PC-3 (cell line): ENCODE data around the gene LYRM4. TPM values are rescaled to one million over a fixed set of nuclear protein-coding genes. Genes with fewer than 3 reads are reported as not detected.

Experiments used
- ATAC-seq: fragments of 200-7000 bp; cut with Tn5 transposase; 2 replicates; pipeline ENCODE4 v1.9.1; 2020; ENCODE audit warnings: mild to moderate bottlenecking, moderate library complexity
- BruUV-seq: library from RNA; stranded (reverse); fragments of 400-500 nt; replicated peaks from 2 replicates; lab custom pipeline; 2021; lab: Mats Ljungman, UMichigan
- CTCF ChIA-PET: fragments of 300-600 bp; sonication (Branson Sonifier 250); formaldehyde crosslinking; loops from one replicate; lab custom pipeline; 2022; ENCODE audit warnings: antibody characterized with exemption; lab: Charles Lee
- POLR2A ChIA-PET: fragments of 300-600 bp; sonication (Branson Sonifier 250); formaldehyde crosslinking; loops from one replicate; lab custom pipeline; 2022; ENCODE audit warnings: antibody characterized with exemption; ENCODE audit not compliant: unreplicated experiment; lab: Charles Lee
- DNase-seq: peaks from one replicate; pipeline ENCODE4 v3.0.0-alpha.2; 2015
- H2AFZ ChIP-seq: fragments of 300-600 bp; sonication (generic); 2 replicates; pipeline ENCODE4 v1.6.0; 2016; ENCODE audit warnings: antibody characterized with exemption, low read length
- H3F3A ChIP-seq: fragments of 300-600 bp; sonication (generic); one replicate; pipeline ENCODE4 v1.6.0; 2017; ENCODE audit warnings: antibody characterized with exemption, low read length, control low read depth, mild to moderate bottlenecking; ENCODE audit not compliant: unreplicated experiment
- H3K27ac ChIP-seq: fragments of 300-600 bp; sonication (generic); 2 replicates; pipeline ENCODE4 v1.5.1; 2016; ENCODE audit warnings: mild to moderate bottlenecking, low read length
- H3K27me3 ChIP-seq: fragments of 300-600 bp; sonication (generic); 2 replicates; pipeline ENCODE4 v1.6.1; 2016; ENCODE audit warnings: low read length, mixed read lengths
- H3K36me3 ChIP-seq: fragments of 300-600 bp; sonication (generic); 2 replicates; pipeline ENCODE4 v1.6.1; 2016; ENCODE audit warnings: low read depth, mixed run types, low read length, mixed read lengths
- H3K4me1 ChIP-seq: fragments of 300-600 bp; sonication (generic); 2 replicates; pipeline ENCODE4 v1.5.1; 2016; ENCODE audit warnings: low read length; ENCODE audit not compliant: insufficient read depth
- H3K4me2 ChIP-seq: fragments of 300-600 bp; sonication (generic); 2 replicates; pipeline ENCODE4 v1.6.0; 2016; ENCODE audit warnings: low read length
- H3K4me3 ChIP-seq: fragments of 300-600 bp; sonication (generic); 2 replicates; pipeline ENCODE4 v1.5.1; 2016; ENCODE audit warnings: mild to moderate bottlenecking, low read length, mixed read lengths
- H3K79me2 ChIP-seq: fragments of 300-600 bp; sonication (generic); 2 replicates; pipeline ENCODE4 v1.6.1; 2017; ENCODE audit warnings: low read length, mixed read lengths
- H3K9ac ChIP-seq: fragments of 300-600 bp; sonication (generic); 2 replicates; pipeline ENCODE4 v1.6.0; 2016; ENCODE audit warnings: mild to moderate bottlenecking, low read length
- H3K9me2 ChIP-seq: fragments of 300-600 bp; sonication (generic); replicated peaks from 2 replicates; pipeline ENCODE4 v1.6.1; 2016; ENCODE audit warnings: mixed run types, low read length, mixed read lengths
- H3K9me3 ChIP-seq: fragments of 300-600 bp; sonication (generic); 2 replicates; pipeline ENCODE4 v1.6.1; 2016; ENCODE audit warnings: low read length, mixed read lengths
- H4K20me1 ChIP-seq: fragments of 300-600 bp; sonication (generic); 2 replicates; pipeline ENCODE4 v1.6.1; 2016; ENCODE audit warnings: low read length, mixed read lengths
- EZH2 ChIP-seq: fragments of 300-600 bp; sonication (generic); IDR thresholded peaks from one replicate; pipeline ENCODE4 v1.6.1; 2017; ENCODE audit warnings: antibody characterized with exemption, mild to moderate bottlenecking, low read length; ENCODE audit not compliant: unreplicated experiment
- EZH2phosphoT487 ChIP-seq: fragments of 300-600 bp; sonication (generic); IDR thresholded peaks from 2 replicates; pipeline ENCODE4 v1.6.1; 2018; ENCODE audit warnings: mild to moderate bottlenecking, antibody characterized with exemption, low read length, borderline replicate concordance
- intact Hi-C: fragments of 100-400 bp; cut with micrococcal nuclease; formaldehyde crosslinking; loops from 2 replicates; pipeline ENCODE4 v1.9.0; 2023
- total RNA-seq: library from RNA; depleted of rRNA; stranded (reverse); fragments of >200 nt; gene quantifications from 2 replicates; pipeline ENCODE4 v1.2.3, GENCODE V29; 2014
- TF ChIP-seq, protein P1 (sequence below): fragments of 300-600 bp; sonication (generic); conservative IDR thresholded peaks from 2 replicates; pipeline ENCODE4 v1.5.1; 2017; ENCODE audit warnings: antibody characterized with exemption, low read depth, mild to moderate bottlenecking, low read length

The LYRM4 gene
- total RNA-seq, 1 experiment from 2014 or later, result 27.7 TPM

DNA sequence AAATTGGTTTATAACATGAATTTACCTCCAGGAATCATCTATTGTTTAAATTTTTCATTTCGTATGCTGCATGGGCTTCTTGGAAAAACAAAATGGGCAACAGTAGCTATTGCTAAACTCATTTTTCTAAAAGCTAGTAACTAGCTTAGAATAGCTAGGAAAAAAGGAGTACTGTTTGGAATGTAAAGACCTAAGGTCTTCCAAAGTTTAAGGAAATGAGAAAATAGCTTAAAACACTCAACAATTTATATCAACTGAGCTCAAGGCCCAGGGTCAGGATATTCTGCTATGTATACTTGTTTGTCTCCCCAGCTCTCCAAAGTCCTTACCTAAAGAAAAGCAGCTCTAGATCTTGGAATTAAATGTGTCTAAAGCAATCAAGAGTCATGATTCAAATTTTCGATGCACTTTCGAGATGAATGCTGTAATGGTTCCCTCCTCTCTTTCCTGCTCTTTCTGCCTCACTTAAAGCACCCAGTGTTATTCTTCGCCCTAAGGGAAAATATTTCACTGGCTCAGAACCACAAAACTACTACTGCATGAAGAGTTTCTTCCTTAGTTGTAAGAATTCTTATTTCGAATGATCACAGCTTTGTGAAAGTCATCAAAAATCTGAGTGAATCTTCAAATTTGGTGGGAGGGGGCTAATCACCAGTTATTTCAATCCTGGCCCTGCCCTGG is 41.6 kb downstream of the LYRM4 start:
- Histone ChIP-seq H3K36me3 (no peaks in the 10 kb centered on the region), H3K9me3 (no peaks in the 10 kb centered on the region), H4K20me1 (no peaks in the 10 kb centered on the region), H2AFZ (no peak overlapping the region), H3K4me1 (peaks cover 15% of the 10 kb centered on the region), H3F3A (no peaks in the 10 kb centered on the region), H3K9me2 (no peaks in the 10 kb centered on the region), H3K79me2 (no peaks in the 10 kb centered on the region), H3K27ac (no peak overlapping the region), H3K9ac (no peak overlapping the region), H3K4me3 (no peak overlapping the region), H3K4me2 (no peak overlapping the region), H3K27me3 (no peaks in the 10 kb centered on the region)
- intact Hi-C loops, result no loop called here
- POLR2A ChIA-PET, result no interaction called here
- TF ChIP-seq, protein P1, sequence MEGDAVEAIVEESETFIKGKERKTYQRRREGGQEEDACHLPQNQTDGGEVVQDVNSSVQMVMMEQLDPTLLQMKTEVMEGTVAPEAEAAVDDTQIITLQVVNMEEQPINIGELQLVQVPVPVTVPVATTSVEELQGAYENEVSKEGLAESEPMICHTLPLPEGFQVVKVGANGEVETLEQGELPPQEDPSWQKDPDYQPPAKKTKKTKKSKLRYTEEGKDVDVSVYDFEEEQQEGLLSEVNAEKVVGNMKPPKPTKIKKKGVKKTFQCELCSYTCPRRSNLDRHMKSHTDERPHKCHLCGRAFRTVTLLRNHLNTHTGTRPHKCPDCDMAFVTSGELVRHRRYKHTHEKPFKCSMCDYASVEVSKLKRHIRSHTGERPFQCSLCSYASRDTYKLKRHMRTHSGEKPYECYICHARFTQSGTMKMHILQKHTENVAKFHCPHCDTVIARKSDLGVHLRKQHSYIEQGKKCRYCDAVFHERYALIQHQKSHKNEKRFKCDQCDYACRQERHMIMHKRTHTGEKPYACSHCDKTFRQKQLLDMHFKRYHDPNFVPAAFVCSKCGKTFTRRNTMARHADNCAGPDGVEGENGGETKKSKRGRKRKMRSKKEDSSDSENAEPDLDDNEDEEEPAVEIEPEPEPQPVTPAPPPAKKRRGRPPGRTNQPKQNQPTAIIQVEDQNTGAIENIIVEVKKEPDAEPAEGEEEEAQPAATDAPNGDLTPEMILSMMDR, result no peak
- TF ChIP-seq EZH2 (no peak), EZH2phosphoT487 (no peak)
- CTCF ChIA-PET, result no interaction called here
- BruUV-seq, result no TSS peak
- DNase-seq, result no peak
- no peak for ATAC-seq

- Histone ChIP-seq H3K4me3 (no peak overlapping the region), H3K27ac (no peak overlapping the region), H3K9me3 (no peaks in the 10 kb centered on the region), H3K27me3 (no peaks in the 10 kb centered on the region), H3F3A (no peaks in the 10 kb centered on the region), H3K9ac (no peak overlapping the region), H3K79me2 (no peaks in the 10 kb centered on the region), H3K4me2 (no peak overlapping the region), H3K36me3 (peaks cover 6% of the 10 kb centered on the region; the same call in 1 of the 2 replicates), H4K20me1 (no peaks in the 10 kb centered on the region), H3K4me1 (peaks cover 17% of the 10 kb centered on the region), H2AFZ (no peak overlapping the region), H3K9me2 (no peaks in the 10 kb centered on the region)
- intact Hi-C loops, result no loop called here
- BruUV-seq, result no TSS peak
- ATAC-seq (no peak), DNase-seq (no peak)
- no peak for TF ChIP-seq EZH2
- TF ChIP-seq EZH2phosphoT487, result no peak
- TF ChIP-seq, protein P1, result no peak
- ChIA-PET POLR2A (no interaction called here), CTCF (no interaction called here)
Measured at GRCh38 chr6:5217356-5217755, 43.4 kb downstream of the LYRM4 start.

GRCh38 chr6:5215799-5216198 is 45.0 kb downstream of the LYRM4 start:
- H4K20me1 ChIP-seq, result no peaks in the 10 kb centered on the region
- no peaks in the 10 kb centered on the region for H3K9me3 ChIP-seq
- H3K9ac ChIP-seq, result no peak overlapping the region
- no peak overlapping the region for H2AFZ ChIP-seq
- H3K27me3 ChIP-seq, result no peaks in the 10 kb centered on the region
- H3K4me2 ChIP-seq, result no peak overlapping the region
- TF ChIP-seq EZH2 (no peak), EZH2phosphoT487 (no peak)
- TF ChIP-seq, protein P1, result no peak
- POLR2A ChIA-PET, result no interaction called here
- CTCF ChIA-PET, result no interaction called here
- H3K4me1 ChIP-seq, result peaks cover 17% of the 10 kb centered on the region
- H3K27ac ChIP-seq, result peak overlapping the region; percentile 16; the same call in 1 of the 2 replicates
- no peak overlapping the region for H3K4me3 ChIP-seq
- no peak for DNase-seq
- ATAC-seq, result no peak
- peaks cover 6% of the 10 kb centered on the region; the same call in 1 of the 2 replicates for H3K36me3 ChIP-seq
- no TSS peak for BruUV-seq
- H3F3A ChIP-seq, result no peaks in the 10 kb centered on the region
- H3K79me2 ChIP-seq, result no peaks in the 10 kb centered on the region
- H3K9me2 ChIP-seq, result no peaks in the 10 kb centered on the region
- intact Hi-C loops, result loop anchor here (1.0 to 2.0 kb wide), 3 partner anchors 46 to 187 kb away; partner anchors contain the start of gene FARS2
